ENCODE data around the gene GNL1.

The GNL1 gene

DNA sequence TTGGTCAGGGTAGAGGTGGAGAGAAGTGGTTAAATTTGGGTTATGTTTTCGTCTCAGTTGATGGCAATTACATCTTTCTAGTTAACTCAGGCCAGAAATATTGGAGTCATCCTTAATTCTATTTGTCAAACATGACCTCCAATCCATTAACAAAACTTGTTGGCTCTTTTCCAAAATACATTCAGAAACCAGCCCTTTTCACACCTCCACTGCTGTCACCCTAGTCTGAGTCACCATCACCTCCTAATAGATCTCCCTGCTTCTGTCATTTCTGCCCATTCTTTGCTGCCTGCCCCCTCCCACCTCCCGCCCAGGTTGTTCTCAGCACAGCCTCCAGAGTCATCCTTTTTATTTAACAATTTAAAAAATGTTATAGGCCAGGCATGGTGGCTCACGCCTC, 12.0 kb upstream of the GNL1 start:
- peak in 2 of 3 experiments; percentile 26 to 53 for DNase-seq (ENCODE audit: low read depth in 3 of 3)

DNA sequence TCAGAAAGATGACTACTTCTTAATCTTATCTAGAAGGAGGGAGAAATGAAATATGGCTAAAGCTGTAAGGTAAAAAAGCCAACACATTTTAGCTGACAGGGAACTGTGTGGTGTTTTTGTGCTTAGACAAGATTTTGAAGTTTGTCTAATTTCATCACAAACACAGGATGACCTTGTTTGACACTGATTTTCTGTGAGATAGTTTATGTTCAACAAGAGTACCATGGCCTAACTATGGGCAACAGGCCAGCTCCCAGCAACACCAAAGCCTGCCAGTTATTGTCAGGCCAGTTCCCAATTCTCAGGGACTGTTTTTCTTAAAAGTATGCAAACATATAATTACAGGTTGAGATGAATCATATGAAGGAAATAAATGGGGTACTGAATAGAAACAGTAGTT, 9.5 kb upstream of the GNL1 start:
- DNase-seq (ENCODE audit: low read depth in 3 of 3) = no peak

DNA sequence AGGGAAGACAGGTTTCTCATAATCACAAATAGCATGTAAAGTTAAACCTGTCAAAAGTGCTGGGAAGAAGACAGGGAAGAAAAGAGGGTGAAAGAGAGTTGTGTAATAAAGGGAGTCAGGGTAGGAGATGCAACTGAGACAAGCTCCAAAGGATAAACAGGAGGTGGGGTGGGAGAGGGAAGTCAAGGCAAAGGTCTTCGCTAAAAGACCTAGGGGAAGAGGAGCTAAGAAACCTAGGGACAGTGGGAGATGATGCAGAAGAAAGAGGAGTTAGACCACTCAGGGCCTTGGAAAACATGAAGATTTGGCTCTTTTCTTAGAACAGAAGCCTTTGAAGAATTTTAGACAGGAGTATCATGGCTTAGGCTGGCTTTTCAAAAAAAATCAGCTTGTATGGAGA, 7.8 kb upstream of the GNL1 start:
- no peak for DNase-seq (ENCODE audit: low read depth in 3 of 3)

DNA sequence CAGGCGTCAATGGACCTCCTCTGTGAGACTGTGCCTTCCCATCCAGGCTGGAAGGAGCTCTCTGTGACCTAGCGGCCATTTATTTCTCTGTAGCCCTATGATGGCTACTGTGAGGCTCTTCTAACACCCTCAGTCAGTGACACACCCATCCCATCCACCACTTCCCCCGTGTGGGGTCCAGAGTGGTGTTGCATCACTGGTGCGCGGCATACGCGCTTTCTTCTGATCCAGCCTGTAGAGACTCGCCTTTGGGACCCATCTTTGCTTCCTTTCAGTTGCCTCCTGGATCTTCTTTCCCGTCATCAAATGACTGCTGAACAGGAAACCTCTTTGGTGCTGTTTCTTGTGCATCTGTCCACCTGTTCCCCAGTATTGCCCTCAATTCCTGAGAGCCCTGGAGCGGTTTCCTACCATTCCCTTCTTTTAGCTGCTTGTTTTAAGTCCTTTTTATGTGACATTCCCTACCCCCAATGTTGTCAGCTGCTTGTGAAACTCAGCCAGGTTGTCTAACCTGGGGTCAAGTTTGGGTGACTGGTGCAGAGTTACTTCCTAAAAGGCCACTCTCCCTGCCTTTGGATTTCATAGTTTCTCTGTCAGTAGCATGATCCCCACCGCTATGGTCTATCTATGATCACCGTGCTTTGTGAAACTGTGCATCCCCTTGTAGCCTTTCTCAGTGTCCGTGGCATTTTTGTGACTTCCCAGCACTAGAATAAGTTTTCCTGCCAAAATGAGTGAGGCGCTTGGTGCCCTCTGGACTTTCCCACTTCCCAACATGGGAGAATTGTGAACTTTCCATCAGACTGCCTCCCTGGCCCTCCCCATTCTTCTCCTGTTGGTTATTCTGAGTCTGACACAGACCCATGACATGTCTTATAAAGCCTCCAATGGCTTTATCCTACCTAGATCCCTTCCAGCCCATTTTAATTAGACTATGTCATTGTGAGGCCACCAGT, 6.5 kb upstream of the GNL1 start:
- no peak for DNase-seq (ENCODE audit: low read depth in 3 of 3)

DNA sequence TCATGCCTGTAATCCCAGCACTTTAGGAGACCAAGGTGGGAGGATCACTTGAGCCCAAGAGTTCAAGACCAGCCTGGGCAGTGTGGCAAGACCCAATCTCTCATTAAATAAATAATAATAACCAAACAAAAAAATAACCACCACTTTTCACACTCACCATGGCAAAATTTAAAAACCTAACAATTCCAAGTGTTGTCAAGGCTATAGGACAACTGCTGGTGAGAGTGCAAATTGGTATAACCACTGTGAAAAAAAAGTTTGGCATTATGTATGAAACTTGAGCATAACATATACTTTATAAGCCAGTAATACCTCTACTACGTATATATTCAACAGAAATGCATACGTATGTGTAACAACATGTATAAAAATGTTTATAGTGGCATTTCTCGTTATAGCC, 4.6 kb upstream of the GNL1 start:
- no peak for DNase-seq (ENCODE audit: low read depth in 3 of 3)

DNA sequence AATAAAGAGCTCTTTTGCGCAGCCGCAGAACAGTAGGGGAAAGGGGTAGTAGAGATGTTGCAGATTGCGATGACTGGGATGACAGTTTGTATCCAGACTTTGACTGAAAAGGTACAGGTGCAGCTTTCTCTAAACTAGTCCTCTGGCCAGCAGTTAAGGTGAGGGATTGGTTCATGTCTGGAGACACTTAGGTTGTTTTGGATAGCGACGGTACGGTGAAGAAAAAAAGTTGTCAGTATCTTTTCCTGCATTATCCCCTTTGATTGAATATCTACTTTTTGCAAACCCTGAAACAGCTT, 1.3 kb upstream of the GNL1 start:
- DNase-seq (ENCODE audit: low read depth in 3 of 3) = no peak

DNA sequence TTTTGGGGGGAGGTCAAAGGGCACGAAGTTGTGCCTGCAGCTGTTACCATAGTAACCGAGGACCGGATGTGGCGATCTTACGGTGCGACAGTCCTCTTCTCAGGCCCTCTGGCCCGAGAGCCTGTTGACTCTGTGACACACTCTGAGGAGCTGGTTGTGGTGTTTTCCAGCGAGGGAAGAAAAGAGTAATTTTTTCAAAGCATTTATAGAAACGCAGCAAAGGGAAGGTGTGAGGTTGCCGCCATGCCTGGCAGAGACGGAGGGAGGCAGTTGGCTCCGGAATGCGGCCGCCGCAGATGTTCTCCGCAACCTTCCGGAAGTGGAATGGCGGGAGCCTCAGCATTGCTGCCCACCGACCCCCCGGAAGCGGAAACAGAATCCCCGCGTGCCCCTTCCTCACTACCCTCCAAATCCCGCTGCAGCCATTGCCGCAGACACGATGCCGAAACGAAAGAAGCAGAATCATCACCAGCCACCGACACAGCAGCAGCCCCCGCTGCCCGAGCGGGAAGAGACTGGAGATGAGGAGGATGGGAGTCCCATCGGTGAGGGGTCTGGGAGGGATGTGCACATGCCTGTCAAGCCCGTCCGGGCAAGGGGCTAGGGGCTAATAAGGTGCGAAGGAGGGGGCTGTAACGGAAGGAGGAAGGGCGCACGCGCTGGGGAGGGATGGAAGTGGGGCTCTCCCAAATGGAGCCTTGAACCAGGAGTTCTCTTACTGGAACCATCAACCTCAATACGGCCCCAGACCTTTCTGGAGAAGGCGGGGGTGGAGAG, 805 bp upstream of the GNL1 start, which contains the start of gene PRR3:
Gene PRR3 (plus strand): TSS at position 390 of the 777 bp plus-strand sequence. CDS start 50 bp downstream, at position 440.
- DNase-seq (ENCODE audit: low read depth in 3 of 3) = peak; percentile 79 to 88 (median 80)

DNA sequence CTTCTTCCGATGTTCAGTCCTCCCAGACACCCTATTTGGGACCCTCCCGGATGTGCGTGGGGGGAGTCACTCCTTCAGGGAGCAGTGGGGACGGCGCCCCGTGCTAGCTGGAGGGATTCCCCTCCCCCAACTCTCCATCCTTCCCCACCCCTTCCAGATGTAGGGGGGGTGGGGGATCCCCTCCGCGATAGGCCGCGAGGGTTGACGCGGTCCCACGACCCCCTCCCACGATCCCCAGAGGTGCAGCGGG, 548 bp downstream of the GNL1 start:
- no peak for DNase-seq (ENCODE audit: low read depth in 3 of 3)

DNA sequence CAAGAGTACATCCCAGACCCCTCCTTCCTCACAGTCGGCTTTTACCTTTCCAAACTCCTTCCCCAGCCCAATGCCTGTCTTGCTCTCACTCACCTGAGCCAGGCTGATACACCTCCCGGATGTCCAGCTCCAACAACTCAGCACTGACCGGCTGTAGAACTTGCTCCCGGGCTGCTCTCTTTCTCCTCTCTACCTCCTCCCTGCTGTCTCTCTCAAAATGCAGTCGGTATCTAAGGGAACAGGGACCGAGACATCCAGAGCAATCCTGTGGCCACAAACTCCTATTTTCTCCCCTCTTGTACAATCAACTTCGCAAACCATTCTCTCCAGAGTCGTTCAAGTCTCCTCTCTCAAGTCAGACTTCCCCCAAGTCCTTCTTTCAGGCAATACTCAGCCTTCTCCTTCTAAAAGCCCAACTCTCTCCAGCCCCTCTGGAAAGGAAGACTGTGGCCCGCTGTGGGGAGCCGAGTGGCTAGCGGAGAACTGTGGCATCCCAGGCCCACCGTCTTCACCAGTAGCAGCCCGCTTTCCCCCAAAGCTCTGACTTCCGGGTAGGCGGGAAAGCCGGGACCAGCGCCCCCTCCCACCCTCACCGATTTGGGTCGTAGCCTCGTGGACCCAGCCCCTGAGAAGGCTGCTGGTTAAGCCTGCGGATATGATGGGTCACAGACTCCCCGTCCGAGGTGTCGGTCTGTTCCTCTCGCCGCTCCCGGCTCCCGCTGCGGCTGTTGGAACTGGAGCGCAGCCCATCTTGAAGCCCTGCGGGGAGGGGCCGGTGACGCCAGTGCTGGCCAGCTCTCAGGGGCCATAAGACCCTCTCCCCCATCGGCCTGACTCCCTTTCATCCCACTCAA, 1.1 kb downstream of the GNL1 start:
- no peak for DNase-seq (ENCODE audit: low read depth in 3 of 3)

DNA sequence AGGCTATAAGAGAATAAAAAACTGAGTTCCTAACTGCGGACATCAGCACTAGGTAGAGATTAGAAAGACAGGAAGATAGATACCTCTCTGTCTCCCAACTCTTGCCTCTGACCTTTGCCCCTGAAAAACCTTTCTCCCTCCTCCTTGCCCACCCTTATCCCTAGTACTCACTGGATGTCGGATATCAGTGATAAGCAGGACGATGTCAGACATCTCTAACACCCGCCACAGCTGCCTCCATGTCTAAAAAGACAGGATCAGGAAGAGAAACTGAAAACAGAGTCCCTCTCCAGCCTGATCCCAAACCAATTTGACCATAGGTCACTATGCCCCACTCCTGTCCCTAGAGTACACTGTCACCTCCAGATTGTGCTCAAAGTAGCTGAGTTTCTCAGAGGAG, 1.9 kb downstream of the GNL1 start:
- DNase-seq (ENCODE audit: low read depth in 3 of 3) = no peak

DNA sequence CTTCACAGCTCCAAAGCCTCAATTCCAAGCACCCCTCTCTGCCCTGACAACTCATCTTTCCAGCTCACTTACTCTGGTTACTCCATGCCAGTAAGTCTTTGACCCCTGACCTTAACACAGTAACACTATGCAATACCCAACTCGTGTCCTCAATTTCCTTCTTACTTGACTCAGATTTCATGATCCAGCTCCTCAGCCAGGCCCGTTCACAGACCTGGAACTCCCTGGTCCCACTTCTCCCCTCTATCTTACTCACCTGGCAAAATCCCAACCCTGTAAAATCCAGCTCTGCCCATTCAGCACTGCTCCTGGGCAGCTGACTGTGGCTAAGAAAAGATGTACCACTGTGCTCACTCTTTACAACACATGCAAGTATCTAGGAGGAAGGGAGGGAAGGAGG, 7.9 kb downstream of the GNL1 start:
- DNase-seq (ENCODE audit: low read depth in 3 of 3) = no peak

DNA sequence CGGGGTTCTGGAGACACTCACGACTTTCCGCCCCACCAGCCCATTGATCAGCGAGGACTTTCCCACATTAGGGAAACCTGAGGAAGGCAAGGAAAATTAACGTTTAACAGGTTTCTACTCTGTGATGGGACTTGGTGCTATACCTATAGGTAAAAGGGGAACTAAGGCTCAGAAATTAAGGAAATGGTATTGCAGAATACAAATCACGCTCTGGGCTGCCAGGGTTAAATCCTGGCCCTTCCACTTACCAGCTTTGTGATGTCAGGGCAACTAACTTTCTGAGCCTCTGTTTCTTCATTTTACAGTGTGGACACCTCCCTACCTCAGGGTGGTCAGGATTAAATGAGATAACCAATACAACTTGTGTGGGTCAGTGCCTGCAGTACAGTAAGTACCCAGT, 8.8 kb downstream of the GNL1 start:
- DNase-seq (ENCODE audit: low read depth in 3 of 3) = no peak

DNA sequence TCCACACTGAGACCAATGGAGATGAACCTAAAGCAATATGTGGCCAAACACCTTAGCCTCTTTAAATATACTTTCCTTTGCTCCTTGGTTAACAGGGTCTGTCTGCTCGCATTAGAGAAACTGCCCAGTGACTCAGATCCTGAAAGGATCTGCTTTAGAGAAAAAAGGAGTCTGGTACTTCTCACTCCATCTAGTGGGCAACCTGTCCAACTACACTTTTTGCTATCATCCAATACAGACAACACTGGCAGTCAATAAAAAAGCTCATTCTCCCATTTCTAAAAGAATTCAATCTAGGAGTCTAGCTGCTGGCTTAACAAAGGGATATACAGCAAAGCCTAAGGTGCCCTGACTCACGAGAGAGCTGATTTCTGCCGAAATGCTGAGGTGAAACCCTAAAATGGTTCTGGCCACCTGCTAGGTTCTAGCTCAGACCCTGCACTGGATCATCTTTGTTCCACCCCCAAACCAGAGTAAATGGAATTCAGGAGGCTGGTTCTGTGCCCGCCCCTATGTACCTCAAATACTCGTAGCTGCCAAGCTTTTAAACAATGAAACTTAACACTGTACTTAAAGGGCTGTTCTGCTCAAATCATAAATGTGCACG, 11.5 kb downstream of the GNL1 start:
- DNase-seq (ENCODE audit: low read depth in 3 of 3) = no peak

DNA sequence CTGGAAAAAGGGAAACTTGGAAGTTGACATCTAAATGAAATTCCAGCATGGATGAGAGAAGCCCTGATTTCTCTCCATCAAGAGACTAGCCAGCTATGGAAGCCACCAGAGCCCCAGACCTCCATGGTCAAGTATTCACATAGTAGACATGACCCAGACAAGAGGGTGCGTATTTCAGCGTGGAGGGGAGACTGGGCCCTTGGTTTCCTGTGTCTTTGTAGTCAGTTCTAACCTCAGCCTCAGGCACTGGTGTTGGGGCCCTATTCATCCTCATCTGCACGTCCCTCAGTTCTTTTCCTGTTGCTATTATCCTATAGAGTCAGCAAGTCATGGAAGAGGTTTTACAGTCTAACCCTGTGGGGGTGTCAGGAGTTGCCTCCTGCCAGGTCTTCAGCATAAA, 12.5 kb downstream of the GNL1 start:
- no peak for DNase-seq (ENCODE audit: low read depth in 3 of 3)

DNA sequence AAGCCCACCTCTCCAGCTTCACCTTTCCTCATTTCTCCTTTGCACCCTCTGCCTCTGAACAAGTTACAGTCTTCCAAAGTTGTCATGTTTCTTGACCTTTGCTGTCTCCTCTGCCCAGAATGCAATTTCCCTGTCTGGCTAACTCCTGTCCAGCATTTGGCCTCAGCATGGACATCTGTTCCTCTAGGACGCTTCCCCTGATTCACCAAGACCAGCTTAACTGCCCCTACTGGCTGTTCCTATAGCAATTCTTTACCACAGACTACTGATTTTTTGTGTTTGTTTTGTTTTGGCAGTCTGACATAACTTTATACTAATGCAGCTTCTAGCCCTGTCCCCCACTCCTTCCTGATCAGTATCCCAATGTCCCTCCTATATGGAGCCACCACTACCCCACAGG, 13.4 kb downstream of the GNL1 start:
- DNase-seq (ENCODE audit: low read depth in 3 of 3) = no peak

DNA sequence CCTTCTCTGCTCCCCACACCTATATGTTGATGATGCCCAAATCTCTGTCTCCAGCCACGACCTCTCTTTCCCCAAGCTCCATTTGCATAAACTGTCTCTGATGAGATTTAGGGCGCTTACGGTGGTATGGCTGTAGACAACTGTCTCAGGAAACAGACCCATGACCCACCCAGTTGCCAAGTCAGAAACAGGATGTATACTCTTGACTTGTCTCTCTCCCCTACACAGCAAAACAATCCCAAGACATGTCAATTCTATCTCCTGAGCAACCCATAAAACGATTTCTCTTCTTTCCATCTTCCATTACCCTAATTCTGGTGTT, 13.9 kb downstream of the GNL1 start:
- no peak for DNase-seq (ENCODE audit: low read depth in 3 of 3)

DNA sequence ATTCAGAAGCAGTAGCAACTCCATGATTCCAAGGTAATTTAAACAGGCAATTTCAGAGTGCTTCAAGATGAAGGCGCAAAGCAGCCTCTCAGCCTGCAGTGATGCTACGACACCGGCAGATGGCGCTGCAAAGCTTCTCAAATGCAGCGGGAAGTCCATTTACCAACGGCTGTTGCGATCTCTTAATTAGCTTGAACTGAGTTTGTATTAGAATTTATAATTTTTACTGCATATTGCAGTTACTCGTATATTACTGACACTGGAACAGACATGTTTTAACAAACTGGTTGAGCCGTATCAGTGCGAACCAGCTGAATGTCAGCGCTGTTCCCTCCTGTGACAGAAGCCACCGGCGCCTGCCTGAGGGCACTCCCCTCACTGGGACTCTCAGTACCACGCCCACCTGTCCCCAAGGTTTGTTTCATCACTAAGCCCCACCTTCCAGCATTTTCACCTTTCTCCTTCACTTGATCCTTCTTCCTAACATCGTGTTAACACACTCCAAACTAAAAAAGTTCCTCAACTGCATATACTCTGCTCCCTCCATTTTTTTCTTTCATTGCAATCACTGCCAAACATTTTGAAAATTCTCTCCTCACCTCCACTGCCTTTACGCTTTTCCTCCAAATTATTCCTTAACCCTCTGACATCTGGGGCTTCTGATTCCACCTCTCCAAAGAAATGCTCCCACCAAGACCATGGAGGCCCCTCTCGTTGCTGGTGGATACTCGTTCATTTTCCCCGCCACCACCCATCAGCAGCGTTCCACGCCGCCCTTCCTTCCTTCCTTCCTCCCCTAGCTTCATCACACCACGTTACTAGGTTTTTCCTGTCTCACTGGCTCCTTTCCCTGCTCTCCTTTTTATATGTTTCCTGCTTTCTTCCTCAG, 14.5 kb downstream of the GNL1 start:
- DNase-seq (ENCODE audit: low read depth in 3 of 3) = peak; percentile 65 to 76 (median 68)

DNA sequence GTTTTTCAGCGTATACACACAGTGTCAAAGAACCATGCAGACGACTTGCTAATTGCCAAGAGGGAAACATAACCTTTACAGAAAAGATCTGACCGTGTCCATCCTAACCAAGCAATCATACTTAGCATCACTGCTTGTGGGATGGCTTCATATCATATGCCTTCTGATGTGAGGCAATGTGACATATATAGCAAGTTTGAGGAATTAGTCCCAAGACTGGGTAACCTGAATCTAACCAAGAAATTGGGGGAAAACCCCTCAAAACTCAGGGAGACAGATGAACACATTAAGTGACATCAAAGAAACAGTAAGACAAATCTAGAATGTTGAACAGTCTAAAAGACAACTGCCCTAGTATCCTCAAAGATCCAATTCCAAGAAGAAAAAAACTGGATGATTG, 18.4 kb downstream of the GNL1 start:
- no peak for DNase-seq (ENCODE audit: low read depth in 3 of 3)

DNA sequence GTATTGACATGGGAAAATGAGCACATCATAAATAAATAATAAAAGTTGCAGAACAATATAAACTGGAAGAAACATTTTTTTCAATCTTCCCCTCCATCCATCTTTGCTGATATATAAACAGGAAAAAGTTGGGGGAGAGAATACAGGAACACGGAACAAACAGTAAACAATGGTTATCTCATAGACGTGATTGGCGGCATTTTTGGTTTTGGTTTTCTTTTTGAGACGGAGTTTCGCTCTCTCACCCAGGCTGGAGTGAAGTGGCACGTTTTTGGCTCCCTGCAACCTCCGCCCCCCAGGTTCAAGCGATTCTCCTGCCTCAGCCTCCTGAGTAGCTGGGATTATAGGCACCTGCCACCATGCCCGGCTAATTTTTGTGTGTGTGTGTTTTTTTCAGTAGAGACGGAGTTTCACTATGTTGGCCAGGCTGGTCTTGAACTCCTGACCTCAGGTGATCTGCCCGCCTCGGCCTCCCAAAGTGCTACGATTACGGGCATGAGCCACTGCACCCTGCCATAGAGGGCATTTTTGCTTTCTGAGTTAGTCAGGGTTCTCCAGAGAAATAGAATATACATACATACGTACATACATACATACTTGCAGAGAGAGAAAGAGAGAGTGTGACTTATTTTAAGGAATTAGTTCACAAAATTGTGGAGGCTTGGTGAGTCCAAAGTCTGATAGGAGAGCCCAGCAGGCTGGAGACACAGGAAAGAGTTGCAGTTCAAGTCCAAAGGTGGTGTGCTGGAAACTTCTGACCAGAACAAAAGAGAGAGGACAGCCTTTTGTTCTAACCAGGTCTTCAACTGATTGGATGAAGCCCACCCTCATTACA, 22.6 kb downstream of the GNL1 start:
- no peak for DNase-seq (ENCODE audit: low read depth in 3 of 3)

DNA sequence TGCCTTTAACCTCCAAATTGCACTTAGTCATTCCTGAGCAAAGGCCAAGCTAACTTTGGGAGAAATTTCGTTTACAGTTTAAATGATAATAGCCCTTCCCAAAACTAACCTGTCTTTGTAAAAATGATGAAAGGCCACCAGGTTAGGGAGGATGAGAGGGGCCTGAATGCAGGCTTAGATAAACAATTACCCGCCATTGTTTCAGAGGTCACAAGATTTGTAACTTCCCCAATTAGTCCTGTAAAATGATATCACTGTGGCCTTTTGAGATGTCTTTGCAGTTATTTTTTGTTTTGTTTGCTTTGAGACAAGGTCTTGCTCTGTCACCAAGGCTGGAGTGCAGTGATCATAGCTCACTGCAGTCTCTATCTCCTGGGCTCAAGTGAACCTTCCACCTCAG, 26.3 kb downstream of the GNL1 start:
- DNase-seq (ENCODE audit: low read depth in 3 of 3) = no peak

Data from stimulated activated CD4-positive, alpha-beta T cell treated with anti-CD3 and anti-CD28 coated beads, TNF-alpha, amount 100 ng/mL, for 24 hours (primary cell).